IMR-90 (cell line): ENCODE measurements around the gene LRRC47.

Experiments
- BHLHE40 ChIP-seq: fragments of 150-350 bp; IDR thresholded peaks from 2 replicates; pipeline ENCODE4 v1.6.1; 2016; ENCODE audit warnings: mild to moderate bottlenecking, low read depth, low read length
- CEBPB ChIP-seq: IDR thresholded peaks from 2 replicates; pipeline ENCODE4 v1.6.1; 2012; ENCODE audit warnings: low read depth, low read length, improper control_type of control experiment
- CTCF ChIP-seq: conservative IDR thresholded peaks from 2 replicates; pipeline ENCODE4 v1.5.1; 2012; ENCODE audit warnings: mild to moderate bottlenecking, low read depth, low read length, improper control_type of control experiment
- ELK1 ChIP-seq: fragments of 150-350 bp; IDR thresholded peaks from 2 replicates; pipeline ENCODE4 v1.6.1; 2016; ENCODE audit warnings: low read depth, mild to moderate bottlenecking, low read length, moderate library complexity, borderline replicate concordance
- FOS ChIP-seq: fragments of 150-350 bp; IDR thresholded peaks from 2 replicates; pipeline ENCODE4 v1.6.1; 2016; ENCODE audit warnings: low read depth, low read length
- MAFK ChIP-seq: IDR thresholded peaks from 2 replicates; pipeline ENCODE4 v1.6.1; 2012; ENCODE audit warnings: low read depth, low read length, improper control_type of control experiment
- MAZ ChIP-seq: IDR thresholded peaks from 2 replicates; pipeline ENCODE4 v1.6.1; 2012; ENCODE audit warnings: low read depth, mild to moderate bottlenecking, low read length, improper control_type of control experiment, moderate library complexity, borderline replicate concordance
- MXI1 ChIP-seq: IDR thresholded peaks from 2 replicates; pipeline ENCODE4 v1.6.1; 2012; ENCODE audit warnings: low read depth, mild to moderate bottlenecking, low read length, moderate library complexity, borderline replicate concordance
- POLR2A ChIP-seq: IDR thresholded peaks from 2 replicates; pipeline ENCODE4 v1.6.1; 2012; ENCODE audit warnings: mild to moderate bottlenecking, low read depth, low read length
- RAD21 ChIP-seq: IDR thresholded peaks from 2 replicates; pipeline ENCODE4 v1.6.1; 2012; ENCODE audit warnings: low read length, improper control_type of control experiment
- RCOR1 ChIP-seq: IDR thresholded peaks from 2 replicates; pipeline ENCODE4 v1.6.1; 2012; ENCODE audit warnings: mild to moderate bottlenecking, low read length, improper control_type of control experiment; ENCODE audit not compliant: insufficient replicate concordance
- RFX5 ChIP-seq: IDR thresholded peaks from 2 replicates; pipeline ENCODE4 v1.8.0; 2012; ENCODE audit warnings: low read depth, mild to moderate bottlenecking, low read length, moderate library complexity
- SMC3 ChIP-seq: fragments of 150-350 bp; IDR thresholded peaks from 2 replicates; pipeline ENCODE4 v1.6.1; 2016; ENCODE audit warnings: low read depth, mild to moderate bottlenecking, antibody characterized with exemption, low read length, moderate library complexity
- USF2 ChIP-seq: fragments of 150-350 bp; IDR thresholded peaks from 2 replicates; pipeline ENCODE4 v1.6.1; 2017; ENCODE audit warnings: mild to moderate bottlenecking, antibody characterized with exemption, low read length, low read depth

- TF ChIP-seq MAZ (no peak), FOS (no peak), CTCF (no peak), POLR2A (no peak), RFX5 (no peak), BHLHE40 (no peak), CEBPB (no peak), MXI1 (no peak), RAD21 (no peak), MAFK (no peak), RCOR1 (no peak), USF2 (no peak), SMC3 (no peak), ELK1 (no peak)
Observed at GRCh38 chr1:3747903-3748302, 48.4 kb downstream of the LRRC47 start.
